Psoas muscle (tissue), 8 donors: ENCODE measurements around the gene B4GAT1. TPM values are rescaled to one million over a fixed set of nuclear protein-coding genes. Genes with fewer than 3 reads are reported as not detected.
"Not testable (repeated sequence)": the region's sequence is repeated elsewhere in the genome, so short reads cannot be mapped to it uniquely, and the experiment has no call there.

Source experiments
- ATAC-seq, 4 donors: fragments of 200-7000 bp; cut with Tn5 transposase; one replicate each; pipeline ENCODE4 v1.9.1; 2020; ENCODE audit warnings: moderate library complexity in 3 of 4, mild to moderate bottlenecking in 2 of 4
- DNase-seq, 2 donors: peaks; one replicate each; pipeline ENCODE4 v3.0.0-alpha.2; 2020
- H3K27ac ChIP-seq: fragments of 200-600 bp; one replicate; pipeline ENCODE4 v1.8.0; 2022
- H3K27me3 ChIP-seq, 3 donors: fragments of 200-600 bp in 1 of 3; one replicate each; pipeline versions ENCODE4 v1.6.1 to v1.8.0; 2013 to 2022; ENCODE audit warnings: low read length in 2 of 3, mild to moderate bottlenecking in 2 of 3, moderate library complexity in 1 of 3; ENCODE audit not compliant: insufficient read depth in 3 of 3
- H3K36me3 ChIP-seq, 2 donors: fragments of 200-600 bp in 1 of 2; one replicate each; pipeline versions ENCODE4 v1.6.1 to v1.8.0; 2013 to 2022; ENCODE audit warnings: low read depth in 1 of 2, mild to moderate bottlenecking in 1 of 2, moderate library complexity in 1 of 2; ENCODE audit not compliant: insufficient read depth in 1 of 2
- H3K4me1 ChIP-seq: fragments of 200-600 bp; one replicate; pipeline ENCODE4 v1.8.0; 2022
- H3K4me3 ChIP-seq: fragments of 200-600 bp; one replicate; pipeline ENCODE4 v1.8.0; 2022; ENCODE audit warnings: mild to moderate bottlenecking
- H3K9me3 ChIP-seq: fragments of 200-600 bp; one replicate; pipeline ENCODE4 v1.8.0; 2022
- WGBS, 3 donors: extraction: QIAGEN DNeasy Blood & Tissue Kit; methylation state at CpG; one replicate each; pipeline versions ENCODE4 v1.1.6 to v1.1.7; 2013; 5-methylcytosine and 5-hydroxymethylcytosine counted together
- intact Hi-C, 2 donors: fragments of 100-400 bp; cut with DNase I; formaldehyde crosslinking; loops; one replicate each; pipeline versions ENCODE4 v1.11.0 to v1.14.2; 2022
- polyA plus RNA-seq, 3 donors: library from polyadenylated mRNA; stranded (reverse); fragments of 200-250 nt; gene quantifications; one replicate each; pipeline ENCODE4 v1.2.3, GENCODE V29; 2013
- total RNA-seq, 4 donors: library from RNA; stranded (reverse); fragmentation: NEBNext Ultra II Directional in 2 of 4; extraction: Animal tissue kit (Norgen Biotek cat#: 25700) in 2 of 4; gene quantifications; one replicate each; pipeline versions ENCODE4 v1.2.1 to v1.2.4, GENCODE V29; 2021 to 2023
- TF ChIP-seq, protein P1 (sequence below): fragments of 200-600 bp; IDR thresholded peaks from one replicate; pipeline ENCODE4 v1.8.0; 2022; ENCODE audit warnings: antibody characterized with exemption
- donor health status: healthy with polysubstance abuse.
- donor health status: DM: no; HTN: no; CAD: no; lungs with moderate emphysema.
- donor health status: Bipolar disorder and iron deficiency.
- donor health status: healthy.
- donor health status: DM: yes; HTN: yes; CAD: no.
- donor health status: DM: no; HTN: no; CAD: no.
- donor health status: DM: no; HTN: no; CAD: no.
- donor health status: DM: yes; HTN: yes; CAD: no.

B4GAT1 gene
- total and polyA plus RNA-seq, 7 donors, result 12.6 to 50.3 (median 19.4) TPM

DNA sequence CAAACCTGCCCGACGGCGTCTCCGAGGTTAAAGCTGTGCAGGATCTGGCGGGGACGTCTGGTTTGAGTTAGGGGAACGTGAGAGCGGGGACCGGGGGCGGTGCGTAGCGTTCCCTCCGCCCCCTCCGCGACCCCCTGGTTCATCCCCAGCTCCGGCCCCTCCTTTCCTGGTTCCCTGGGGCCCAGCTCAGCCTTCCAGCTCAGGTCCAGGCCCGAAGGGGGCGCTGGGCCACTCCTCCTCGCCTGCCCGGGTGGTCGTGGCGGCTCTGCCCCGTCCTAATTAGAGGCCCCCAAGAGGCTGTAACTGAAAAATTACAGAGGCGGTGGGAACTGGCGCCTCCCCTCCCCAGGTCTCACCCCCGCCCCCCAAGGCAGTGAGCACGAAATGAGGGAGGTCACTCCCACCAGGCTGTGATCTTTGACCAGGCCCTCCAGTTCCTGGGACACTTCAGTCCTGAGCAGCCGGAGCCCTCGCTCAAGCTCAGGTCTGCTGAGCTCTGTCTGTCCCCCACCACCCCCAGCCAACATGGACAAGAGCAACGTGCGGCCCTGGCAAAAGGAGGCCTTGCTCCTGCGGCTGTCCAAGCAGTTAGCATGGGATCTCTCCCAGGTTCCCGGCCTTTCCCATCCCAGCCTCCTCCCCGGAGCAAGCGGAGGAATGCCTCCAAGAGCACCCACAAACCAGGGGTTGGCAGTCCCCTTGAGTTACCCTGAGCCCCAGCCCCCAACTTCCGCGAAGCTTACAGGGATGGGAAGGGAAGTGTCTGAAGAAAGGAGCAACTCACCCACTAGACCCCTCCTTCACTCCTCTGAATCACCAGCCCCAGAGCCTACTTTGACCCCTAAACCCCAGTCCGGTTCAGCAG, 33.9 kb downstream of the B4GAT1 start:
- Histone ChIP-seq H3K4me1 (no peaks in the 10 kb centered on the region), H3K4me3 (peak overlapping the region; percentile 69), H3K27ac (peak overlapping the region; percentile 75), H3K27me3 (peaks cover 0 to 26% (median 6%) of the 10 kb centered on the region in 3 donors), H3K36me3 (no peaks in the 10 kb centered on the region), H3K9me3 (no peaks in the 10 kb centered on the region)
- intact Hi-C loops, result loop anchor here in 1 of 2 donors (5.0 kb wide), 1 partner anchor 74 kb away; no protein-coding TSS in a partner anchor
- 36 to 40% (median 38%) methylated on average over 34 to 38 of the region's 38 CpGs for WGBS, 3 donors
- TF ChIP-seq, protein P1, sequence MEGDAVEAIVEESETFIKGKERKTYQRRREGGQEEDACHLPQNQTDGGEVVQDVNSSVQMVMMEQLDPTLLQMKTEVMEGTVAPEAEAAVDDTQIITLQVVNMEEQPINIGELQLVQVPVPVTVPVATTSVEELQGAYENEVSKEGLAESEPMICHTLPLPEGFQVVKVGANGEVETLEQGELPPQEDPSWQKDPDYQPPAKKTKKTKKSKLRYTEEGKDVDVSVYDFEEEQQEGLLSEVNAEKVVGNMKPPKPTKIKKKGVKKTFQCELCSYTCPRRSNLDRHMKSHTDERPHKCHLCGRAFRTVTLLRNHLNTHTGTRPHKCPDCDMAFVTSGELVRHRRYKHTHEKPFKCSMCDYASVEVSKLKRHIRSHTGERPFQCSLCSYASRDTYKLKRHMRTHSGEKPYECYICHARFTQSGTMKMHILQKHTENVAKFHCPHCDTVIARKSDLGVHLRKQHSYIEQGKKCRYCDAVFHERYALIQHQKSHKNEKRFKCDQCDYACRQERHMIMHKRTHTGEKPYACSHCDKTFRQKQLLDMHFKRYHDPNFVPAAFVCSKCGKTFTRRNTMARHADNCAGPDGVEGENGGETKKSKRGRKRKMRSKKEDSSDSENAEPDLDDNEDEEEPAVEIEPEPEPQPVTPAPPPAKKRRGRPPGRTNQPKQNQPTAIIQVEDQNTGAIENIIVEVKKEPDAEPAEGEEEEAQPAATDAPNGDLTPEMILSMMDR, result no peak
- no peak for ATAC-seq
- DNase-seq, result peak; percentile 57 to 63

DNA sequence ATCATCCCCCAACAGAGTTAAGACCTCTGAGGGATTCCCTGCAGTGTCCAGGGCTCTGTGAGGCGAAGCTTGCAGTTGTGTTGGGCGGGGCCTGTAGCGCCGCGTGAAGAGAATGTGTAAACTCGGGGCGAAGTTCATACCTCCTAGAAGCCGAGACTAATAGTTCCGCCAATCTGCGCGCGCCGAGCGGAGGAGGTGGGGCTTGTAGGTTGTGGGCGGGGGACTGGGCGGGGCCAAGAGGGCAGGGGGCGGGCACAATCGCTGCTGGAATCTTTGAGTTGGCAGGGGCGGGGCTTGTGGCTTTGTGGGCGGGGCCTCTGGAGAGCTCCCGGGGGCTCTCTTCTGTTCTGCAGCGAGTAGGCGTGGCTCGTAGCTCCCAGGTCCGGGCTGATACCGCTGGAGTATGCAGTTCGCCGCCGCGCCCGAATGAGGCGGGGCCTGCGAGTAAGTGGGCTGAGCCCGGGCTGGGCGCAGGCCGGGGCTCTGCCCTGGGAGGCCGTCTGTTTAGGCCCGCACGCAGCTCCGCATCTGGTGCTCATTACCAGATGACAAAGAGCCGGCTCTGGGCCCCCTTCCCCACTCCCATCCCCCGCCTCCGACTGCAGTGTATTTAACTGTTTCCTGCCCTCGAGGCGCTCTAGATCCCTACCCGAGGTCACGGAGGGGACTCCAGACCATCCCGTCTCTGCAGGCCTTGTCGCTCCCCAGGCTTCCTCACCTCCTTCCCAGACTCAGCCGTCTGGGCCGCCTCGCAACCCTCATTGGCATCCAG, 34.7 kb downstream of the B4GAT1 start:
- peak; percentile 98 to 99 for DNase-seq
- no peaks in the 10 kb centered on the region for H3K4me1 ChIP-seq
- peak overlapping the region; percentile 69 for H3K4me3 ChIP-seq
- peaks cover 0 to 22% (median 6%) of the 10 kb centered on the region in 3 donors for H3K27me3 ChIP-seq
- 2 to 7% (median 5%) methylated on average over 48 to 52 of the region's 52 CpGs for whole genome bisulfite sequencing, 3 donors
- H3K27ac ChIP-seq, result peak overlapping the region; percentile 75
- intact Hi-C loops, result loop anchor here (1.0 to 5.0 kb wide), 2 partner anchors 16 to 75 kb away; no protein-coding TSS in a partner anchor
- TF ChIP-seq, protein P1, result no peak
- peak; percentile 83 to 89 (median 88) for ATAC-seq
- no peaks in the 10 kb centered on the region for H3K36me3 ChIP-seq
- H3K9me3 ChIP-seq, result no peaks in the 10 kb centered on the region

DNA sequence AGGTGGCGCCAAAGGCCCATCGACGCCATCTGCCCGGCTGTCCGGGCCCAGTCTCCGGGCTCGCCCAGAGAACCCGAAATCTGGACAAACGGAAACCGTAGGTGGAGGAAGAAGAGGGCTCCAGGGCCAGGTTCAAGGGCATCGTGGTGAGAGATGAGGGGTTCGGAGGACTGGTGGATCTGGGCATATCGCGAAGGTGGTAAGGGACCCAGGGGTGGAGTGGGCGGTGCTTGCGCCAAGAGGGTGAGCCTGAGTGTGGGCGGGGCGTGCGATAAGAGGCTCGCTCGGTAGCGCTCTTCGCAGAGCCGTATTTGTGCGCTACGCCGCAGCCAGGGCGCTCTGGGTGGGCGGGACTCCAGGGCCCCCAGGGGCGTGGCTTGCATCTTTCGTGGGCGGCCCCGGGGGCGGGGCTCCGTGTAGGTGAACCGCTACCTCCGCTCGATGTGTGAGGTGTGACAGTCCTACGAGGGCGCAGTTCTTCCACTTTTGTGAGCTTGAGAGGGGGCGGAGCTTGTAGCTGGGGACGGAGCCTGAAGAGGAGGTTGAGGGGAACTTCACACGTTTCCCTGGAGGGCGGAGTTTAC, 35.4 kb downstream of the B4GAT1 start:
- 0% methylated on average over 40 to 44 of the region's 44 CpGs for WGBS, 3 donors
- Histone ChIP-seq H3K4me3 (peak overlapping the region; percentile 69), H3K27me3 (peaks cover 0 to 18% (median 6%) of the 10 kb centered on the region in 3 donors), H3K36me3 (no peaks in the 10 kb centered on the region), H3K4me1 (no peaks in the 10 kb centered on the region), H3K27ac (peak overlapping the region; percentile 75), H3K9me3 (no peaks in the 10 kb centered on the region)
- TF ChIP-seq, protein P1, result peak; percentile 90
- DNase-seq, result peak; percentile 90 to 94
- ATAC-seq, result peak; percentile 83 to 90 (median 86)
- intact Hi-C loops, result loop anchor here (1.0 to 5.0 kb wide), 3 partner anchors 16 to 75 kb away; no protein-coding TSS in a partner anchor

DNA sequence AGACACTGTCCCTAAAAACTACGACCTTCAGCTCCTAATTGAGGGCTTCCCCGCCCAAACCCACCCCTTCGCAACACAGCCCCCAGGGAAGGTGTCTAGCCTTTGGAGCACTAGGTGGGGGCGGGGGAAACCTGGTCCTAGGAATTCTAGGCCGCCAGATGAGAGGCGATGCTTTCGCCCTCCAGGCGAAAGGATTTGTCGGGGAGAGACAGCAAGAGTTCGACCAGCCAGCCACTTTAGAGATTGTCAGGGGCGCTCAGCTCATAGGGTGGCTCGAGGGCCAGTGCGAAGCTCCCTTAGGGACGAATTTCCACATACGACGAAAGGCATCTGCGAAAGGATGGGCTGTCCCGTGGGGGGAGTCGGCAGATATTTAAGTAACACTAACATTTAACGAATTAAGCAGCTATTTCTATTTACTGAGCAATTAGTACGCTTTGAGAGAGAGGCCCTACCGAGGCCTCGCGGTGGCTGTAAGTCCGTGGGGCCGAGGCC, 35.9 kb downstream of the B4GAT1 start:
- Histone ChIP-seq H3K27ac (peak overlapping the region; percentile 75), H3K36me3 (no peaks in the 10 kb centered on the region), H3K9me3 (no peaks in the 10 kb centered on the region), H3K4me1 (no peaks in the 10 kb centered on the region), H3K4me3 (peak overlapping the region; percentile 69), H3K27me3 (peaks cover 0 to 12% (median 6%) of the 10 kb centered on the region in 3 donors)
- TF ChIP-seq, protein P1, result no peak
- intact Hi-C loops, result loop anchor here (1.0 to 5.0 kb wide), 2 partner anchors 76 kb away; no protein-coding TSS in a partner anchor
- DNase-seq (no peak), ATAC-seq (no peak)
- WGBS, 3 donors, result 26 to 28% (median 27%) methylated on average over 26 of the region's 26 CpGs

DNA sequence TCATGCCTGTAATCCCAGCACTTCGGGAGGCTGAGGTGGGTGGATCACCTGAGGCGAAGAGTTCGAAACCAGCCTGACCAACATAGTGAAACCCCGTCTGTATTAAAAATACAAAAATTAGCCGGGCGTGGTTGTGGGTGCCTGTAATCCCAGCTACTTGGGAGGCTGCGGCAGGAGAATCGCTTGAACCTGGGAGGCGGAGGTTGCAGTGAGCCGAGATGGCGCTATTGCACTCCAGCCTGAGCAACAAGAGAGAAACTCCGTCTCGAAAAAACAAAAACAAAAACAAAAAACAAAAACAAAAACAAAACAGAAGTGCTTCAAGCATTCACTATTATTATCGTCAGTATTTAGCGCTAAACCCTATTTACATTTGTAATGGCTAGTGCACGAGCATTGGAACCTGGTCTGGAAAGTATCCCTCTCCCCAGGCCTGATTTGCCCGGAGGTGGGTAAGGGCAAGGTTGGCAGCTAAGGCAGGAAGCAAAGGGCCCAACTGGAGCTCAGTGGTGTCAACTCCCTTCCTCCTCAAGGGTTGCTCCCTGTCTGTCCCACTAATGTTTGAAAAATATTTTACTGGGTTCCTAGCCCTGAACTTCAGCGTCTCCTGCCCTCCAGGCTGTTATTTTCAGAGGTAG, 36.5 kb downstream of the B4GAT1 start:
- H3K36me3 ChIP-seq, H3K27ac ChIP-seq, DNase-seq, ATAC-seq, H3K27me3 ChIP-seq, H3K9me3 ChIP-seq, H3K4me3 ChIP-seq, H3K4me1 ChIP-seq: not testable (repeated sequence)
- intact Hi-C loops, result loop anchor here (1.0 to 5.0 kb wide), 2 partner anchors 76 kb away; no protein-coding TSS in a partner anchor
- 79 to 83% (median 82%) methylated on average over 18 of the region's 18 CpGs for WGBS, 3 donors
